Fibroblast of pulmonary artery (primary cell): ENCODE data around the gene KLHL15.

ENCODE experiments used
- DNase-seq: peaks from one replicate; pipeline ENCODE4 v3.0.0-alpha.2; 2010; ENCODE audit warnings: low read depth
- H3K4me3 ChIP-seq: replicated peaks from 2 replicates; pipeline ENCODE4 v1.5.1; 2011; ENCODE audit warnings: low read depth, mild to moderate bottlenecking, control low read depth, low read length, moderate library complexity
- TF ChIP-seq, protein P1 (sequence below): IDR thresholded peaks from 2 replicates; pipeline ENCODE4 v1.5.1; 2011; ENCODE audit warnings: mild to moderate bottlenecking, control low read depth, low read length, inconsistent platforms; ENCODE audit errors: missing control alignments

KLHL15 gene

DNA sequence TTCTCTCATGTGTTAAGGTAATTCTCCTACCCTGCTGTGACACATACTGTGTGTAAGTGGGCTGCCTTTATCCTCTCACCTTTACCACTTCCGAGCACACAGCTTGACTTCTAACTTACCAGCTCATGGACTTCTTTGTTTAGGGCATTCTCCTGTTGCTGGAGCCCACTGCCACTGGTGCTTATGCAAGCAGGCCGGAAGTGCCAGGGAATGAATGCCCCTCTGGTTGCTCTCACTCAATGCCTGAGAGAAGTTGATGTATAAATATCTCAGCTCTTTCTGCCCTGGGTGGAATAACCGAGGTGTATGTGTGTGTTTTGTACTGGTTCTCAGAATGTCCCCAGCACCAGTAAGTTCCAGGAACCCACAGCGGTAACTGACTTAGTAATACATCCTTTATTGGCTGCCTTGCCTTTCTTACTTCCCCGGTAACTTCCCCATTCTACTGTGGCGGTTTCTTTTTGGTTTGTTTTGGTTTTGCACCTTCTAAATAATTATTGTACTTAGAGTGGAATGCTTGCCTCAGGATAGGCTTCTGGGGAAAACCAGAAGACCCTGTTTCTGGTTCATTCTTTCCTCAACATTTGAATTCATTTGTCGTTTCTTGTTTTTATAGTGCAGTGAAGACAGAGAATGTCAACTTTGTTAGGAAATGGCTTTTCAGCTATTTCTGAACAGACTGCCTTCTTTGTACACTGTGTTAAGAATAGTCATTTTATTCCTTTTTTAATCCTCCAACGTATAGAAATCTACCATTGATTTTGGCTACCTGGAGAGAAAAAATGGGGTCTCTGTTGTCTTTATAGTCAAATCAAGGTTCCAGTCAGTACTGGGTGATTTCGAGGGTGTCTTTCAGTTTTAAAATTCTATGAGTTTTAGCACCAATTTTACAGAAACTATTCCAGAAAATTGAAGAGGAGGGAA lies 73.7 kb downstream of the KLHL15 start:
- TF ChIP-seq, protein P1, sequence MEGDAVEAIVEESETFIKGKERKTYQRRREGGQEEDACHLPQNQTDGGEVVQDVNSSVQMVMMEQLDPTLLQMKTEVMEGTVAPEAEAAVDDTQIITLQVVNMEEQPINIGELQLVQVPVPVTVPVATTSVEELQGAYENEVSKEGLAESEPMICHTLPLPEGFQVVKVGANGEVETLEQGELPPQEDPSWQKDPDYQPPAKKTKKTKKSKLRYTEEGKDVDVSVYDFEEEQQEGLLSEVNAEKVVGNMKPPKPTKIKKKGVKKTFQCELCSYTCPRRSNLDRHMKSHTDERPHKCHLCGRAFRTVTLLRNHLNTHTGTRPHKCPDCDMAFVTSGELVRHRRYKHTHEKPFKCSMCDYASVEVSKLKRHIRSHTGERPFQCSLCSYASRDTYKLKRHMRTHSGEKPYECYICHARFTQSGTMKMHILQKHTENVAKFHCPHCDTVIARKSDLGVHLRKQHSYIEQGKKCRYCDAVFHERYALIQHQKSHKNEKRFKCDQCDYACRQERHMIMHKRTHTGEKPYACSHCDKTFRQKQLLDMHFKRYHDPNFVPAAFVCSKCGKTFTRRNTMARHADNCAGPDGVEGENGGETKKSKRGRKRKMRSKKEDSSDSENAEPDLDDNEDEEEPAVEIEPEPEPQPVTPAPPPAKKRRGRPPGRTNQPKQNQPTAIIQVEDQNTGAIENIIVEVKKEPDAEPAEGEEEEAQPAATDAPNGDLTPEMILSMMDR: no peak
- H3K4me3 ChIP-seq: no peak overlapping the region
- no peak for DNase-seq

DNA sequence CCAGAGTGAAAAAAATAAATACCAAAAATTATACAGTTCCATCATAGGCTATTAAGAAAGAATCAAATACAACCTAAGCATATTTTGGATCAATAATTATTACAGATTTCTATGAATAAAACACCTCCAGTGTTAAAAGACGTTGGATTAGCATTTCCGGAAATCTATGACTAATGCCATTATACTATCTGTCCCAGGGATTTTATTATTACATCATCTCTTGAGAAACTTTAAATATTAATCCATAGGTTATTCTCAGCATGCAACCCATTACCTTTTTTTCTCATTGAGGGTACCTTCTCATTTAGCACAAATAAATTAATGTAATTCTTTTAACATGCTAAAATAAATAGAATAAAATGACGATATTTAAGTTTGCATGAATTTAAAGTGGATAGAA lies 74.6 kb downstream of the KLHL15 start:
- H3K4me3 ChIP-seq: no peak overlapping the region
- TF ChIP-seq, protein P1: no peak
- no peak for DNase-seq

DNA sequence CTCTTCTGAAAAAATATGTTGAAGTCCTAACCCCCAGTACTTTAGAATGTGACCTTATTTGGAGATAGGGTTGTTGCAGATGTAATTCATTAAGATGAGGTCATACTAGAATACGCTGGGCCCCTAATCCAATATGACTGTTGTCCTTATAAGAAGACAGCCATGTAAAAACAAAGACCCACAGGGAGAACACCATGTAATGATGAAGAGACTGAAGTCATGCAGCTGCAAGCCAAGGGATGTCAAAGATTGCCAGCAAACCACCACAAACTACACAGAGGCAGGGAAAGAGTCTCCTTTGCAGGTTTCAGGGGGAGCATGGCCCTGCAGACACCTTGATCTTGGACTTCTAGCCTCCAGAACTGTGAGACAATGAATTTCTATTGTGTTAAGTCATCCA lies 81.8 kb downstream of the KLHL15 start:
- TF ChIP-seq, protein P1: no peak

DNA sequence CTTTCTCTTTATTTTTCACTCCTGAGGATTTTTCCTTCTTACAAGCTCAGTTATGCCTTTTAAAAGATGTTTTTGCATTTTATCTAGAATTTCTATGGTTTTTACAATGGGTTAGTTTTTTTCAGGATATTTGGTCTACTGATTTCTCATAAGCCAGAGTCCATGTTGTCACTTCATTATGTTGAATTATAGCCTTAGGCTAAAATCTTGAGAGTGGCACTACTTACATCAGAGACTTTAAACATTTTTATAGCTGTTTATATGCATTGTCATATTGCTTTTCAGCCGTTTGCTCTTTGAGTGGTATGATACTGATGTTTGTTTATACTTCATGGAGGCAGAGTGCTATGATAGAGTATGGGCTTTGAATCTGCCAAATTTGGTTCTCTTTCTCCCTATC lies 82.8 kb downstream of the KLHL15 start:
- DNase-seq: no peak
- H3K4me3 ChIP-seq: no peak overlapping the region
- TF ChIP-seq, protein P1: no peak

More for the DNA sequence above, 81.8 kb downstream of the KLHL15 start:
- no peak for DNase-seq
- no peak overlapping the region for H3K4me3 ChIP-seq

DNA sequence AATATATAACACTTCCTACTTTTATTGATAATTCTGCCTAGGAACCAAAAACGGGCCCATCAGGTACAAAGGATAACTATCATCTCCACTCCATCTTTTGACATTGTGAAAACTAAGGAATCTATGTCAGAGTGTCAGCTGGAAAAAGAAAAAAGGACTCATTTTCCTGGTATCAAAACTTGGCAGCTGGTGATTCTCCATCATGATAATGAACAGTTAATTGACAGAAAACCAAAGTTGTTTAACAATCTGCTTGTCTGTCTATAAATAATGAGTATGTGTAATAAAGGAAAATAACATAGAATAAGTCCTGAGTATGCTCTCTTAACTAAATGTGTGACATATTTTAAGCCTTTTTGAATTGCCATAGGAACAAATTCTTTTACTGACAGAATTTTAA lies 87.8 kb downstream of the KLHL15 start:
- no peak overlapping the region for H3K4me3 ChIP-seq
- DNase-seq: no peak
- TF ChIP-seq, protein P1: no peak

DNA sequence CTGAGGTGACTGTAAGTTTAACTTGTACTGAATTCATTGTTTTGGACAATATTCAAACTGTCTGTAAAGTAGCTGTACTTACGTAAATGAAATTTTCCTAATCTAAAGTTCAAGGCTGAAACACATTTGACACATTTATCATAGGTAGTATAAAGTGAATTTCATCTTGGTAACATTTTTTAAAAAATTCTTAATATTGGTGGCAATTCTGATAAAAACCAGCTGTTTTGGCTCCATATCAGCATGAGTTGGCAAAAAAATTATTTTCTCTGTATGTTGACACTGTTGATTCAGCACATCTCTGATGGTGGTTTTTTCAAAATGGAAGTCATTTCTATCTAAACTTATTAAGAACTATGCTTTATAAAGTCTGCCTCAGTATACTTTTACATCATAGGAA lies 88.3 kb downstream of the KLHL15 start:
- TF ChIP-seq, protein P1: no peak
- H3K4me3 ChIP-seq: no peak overlapping the region
- peak; percentile 53 for DNase-seq

DNA sequence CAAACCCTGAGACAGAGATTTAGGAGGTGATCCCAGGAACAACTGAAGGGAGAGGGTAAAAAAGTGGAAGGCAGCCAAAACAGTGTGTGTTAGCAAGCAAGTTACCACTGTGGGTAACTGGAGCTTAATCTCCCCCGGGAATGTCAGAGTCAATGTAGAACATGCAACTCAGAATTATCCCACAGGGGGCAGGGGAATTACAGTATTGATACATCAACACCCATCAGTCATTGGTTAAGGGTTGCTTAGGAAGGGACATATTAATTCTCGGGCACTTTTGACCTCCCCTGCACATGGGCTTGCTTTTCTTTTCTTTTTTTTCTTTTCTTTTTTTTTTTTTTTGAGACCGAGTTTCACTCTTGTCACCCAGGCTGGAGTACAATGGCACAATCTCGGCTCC lies 89.9 kb downstream of the KLHL15 start:
- H3K4me3 ChIP-seq: no peak overlapping the region
- TF ChIP-seq, protein P1: no peak
- no peak for DNase-seq
